GM10248 (cell line): ENCODE measurements around the gene MAP3K19.

ENCODE experiments used
- CTCF ChIA-PET: fragments of 300-600 bp; sonication (Branson Sonifier 250); formaldehyde crosslinking; extraction: SDS; loops from one replicate; lab custom pipeline; 2021; ENCODE audit warnings: antibody characterized with exemption; lab: Yijun Ruan, JAX
- POLR2A ChIA-PET: fragments of 350-650 bp; sonication (Branson Sonifier 250); formaldehyde crosslinking; extraction: SDS; loops from one replicate; lab custom pipeline; 2020; ENCODE audit warnings: antibody characterized with exemption; lab: Yijun Ruan, JAX
- DNase-seq: peaks from one replicate; pipeline ENCODE4 v3.0.0; 2012; ENCODE audit errors: extremely low spot score
- CTCF ChIP-seq: IDR thresholded peaks from 2 replicates; pipeline ENCODE4 v1.5.1; 2012; ENCODE audit warnings: mild to moderate bottlenecking, low read depth; ENCODE audit errors: extremely low read depth, missing control alignments, control extremely low read depth

Gene MAP3K19

GRCh38 chr2:134957477-134957876 lies 89.8 kb downstream of the MAP3K19 start:
- DNase-seq, result no peak

GRCh38 chr2:134955744-134956143 lies 91.5 kb downstream of the MAP3K19 start:
- no peak for TF ChIP-seq CTCF
- ChIA-PET POLR2A (no interaction called here), CTCF (interaction anchor here (2.0 kb wide), 1 partner anchor 9 kb away, joined by 8 read pairs; no protein-coding TSS in a partner anchor)
- DNase-seq, result no peak

More at GRCh38 chr2:134957477-134957876, 89.8 kb downstream of the MAP3K19 start:
- POLR2A ChIA-PET, result no interaction called here
- no peak for TF ChIP-seq CTCF
- CTCF ChIA-PET, result no interaction called here

GRCh38 chr2:134954065-134954464 lies 93.2 kb downstream of the MAP3K19 start:
- CTCF ChIA-PET, result interaction anchor here (0.7 to 1.4 kb wide), 2 partner anchors 9 to 1430 kb away, joined by 4 read pairs; no protein-coding TSS in a partner anchor
- TF ChIP-seq CTCF, result no peak

GRCh38 chr2:134952608-134953007 lies 94.6 kb downstream of the MAP3K19 start:
- CTCF ChIA-PET, result interaction anchor here (0.8 kb wide), 1 partner anchor 9 kb away, joined by 3 read pairs; no protein-coding TSS in a partner anchor
- no peak for TF ChIP-seq CTCF
- POLR2A ChIA-PET, result no interaction called here
- DNase-seq, result no peak

More at GRCh38 chr2:134954065-134954464, 93.2 kb downstream of the MAP3K19 start:
- POLR2A ChIA-PET, result no interaction called here
- DNase-seq, result no peak

- ChIA-PET CTCF (interaction anchor here (1.1 to 2.6 kb wide), 5 partner anchors 9 to 622 kb away, joined by 3 to 8 read pairs (median 5); partner anchors contain the start of gene CCNT2), POLR2A (no interaction called here)
- no peak for DNase-seq
- TF ChIP-seq CTCF, result no peak
These were observed 96.4 kb downstream of the MAP3K19 start for GRCh38 chr2:134950886-134951285.

GRCh38 chr2:134949981-134950708 lies 97.1 kb downstream of the MAP3K19 start:
- CTCF ChIA-PET, result interaction anchor here (1.1 to 2.6 kb wide), 5 partner anchors 9 to 623 kb away, joined by 3 to 8 read pairs (median 3); no protein-coding TSS in a partner anchor
- no peak for DNase-seq
- no peak for TF ChIP-seq CTCF
- POLR2A ChIA-PET, result no interaction called here
